PC-9 (cell line): ENCODE measurements around the gene SERTAD4. TPM values are rescaled to one million over a fixed set of nuclear protein-coding genes. Genes with fewer than 3 reads are reported as not detected.

Source experiments
- BruUV-seq: library from RNA; stranded (reverse); fragments of 400-500 nt; replicated peaks from 2 replicates; lab custom pipeline; 2021; lab: Mats Ljungman, UMichigan
- CTCF ChIA-PET: fragments of 300-600 bp; sonication (Branson Sonifier 250); formaldehyde crosslinking; loops from one replicate; lab custom pipeline; 2022; ENCODE audit warnings: antibody characterized with exemption; lab: Charles Lee
- POLR2A ChIA-PET: fragments of 300-600 bp; sonication (Branson Sonifier 250); formaldehyde crosslinking; loops from one replicate; lab custom pipeline; 2022; ENCODE audit warnings: antibody characterized with exemption; ENCODE audit not compliant: unreplicated experiment; lab: Charles Lee
- DNase-seq, 2 experiments: peaks; one replicate each; pipeline versions ENCODE4 v3.0.0 to v3.0.0-alpha.2; 2015 to 2022; ENCODE audit warnings: mixed read lengths in 1 of 2
- H2AFZ ChIP-seq: fragments of 200-600 bp; sonication (generic); 2 replicates; pipeline ENCODE4 v1.8.1; 2017; ENCODE audit warnings: antibody characterized with exemption
- H3F3A ChIP-seq: fragments of 200-600 bp; sonication (generic); 2 replicates; pipeline ENCODE4 v1.8.1; 2017; ENCODE audit warnings: antibody characterized with exemption, mild to moderate bottlenecking, low read depth; ENCODE audit not compliant: insufficient read depth
- H3K27ac ChIP-seq: fragments of 200-600 bp; sonication (generic); 2 replicates; pipeline ENCODE4 v1.6.1; 2016; ENCODE audit warnings: mixed run types
- H3K27me3 ChIP-seq: fragments of 200-600 bp; sonication (generic); 2 replicates; pipeline ENCODE4 v1.6.1; 2016; ENCODE audit warnings: low read depth, mixed run types; ENCODE audit not compliant: insufficient read depth
- H3K36me3 ChIP-seq: fragments of 200-600 bp; sonication (generic); 2 replicates; pipeline ENCODE4 v1.6.1; 2016; ENCODE audit warnings: low read depth, mixed run types
- H3K4me1 ChIP-seq: fragments of 200-600 bp; sonication (generic); replicated peaks from 2 replicates; pipeline ENCODE4 v1.6.1; 2016; ENCODE audit warnings: mixed run types; ENCODE audit not compliant: insufficient read depth
- H3K4me2 ChIP-seq: fragments of 200-600 bp; sonication (generic); 2 replicates; pipeline ENCODE4 v1.6.1; 2017; ENCODE audit warnings: mixed run types
- H3K4me3 ChIP-seq: fragments of 200-600 bp; sonication (generic); 2 replicates; pipeline ENCODE4 v1.6.1; 2016; ENCODE audit warnings: mixed run types
- H3K79me2 ChIP-seq: fragments of 200-600 bp; sonication (generic); 2 replicates; pipeline ENCODE4 v1.6.1; 2017; ENCODE audit warnings: low read depth, mixed run types
- H3K9me2 ChIP-seq: fragments of 200-600 bp; sonication (generic); 2 replicates; pipeline ENCODE4 v1.8.1; 2017; ENCODE audit warnings: mild to moderate bottlenecking; ENCODE audit not compliant: insufficient read depth
- H3K9me3 ChIP-seq: fragments of 200-600 bp; sonication (generic); 2 replicates; pipeline ENCODE4 v1.8.1; 2016; ENCODE audit warnings: low read depth; ENCODE audit not compliant: insufficient read depth
- H4K20me1 ChIP-seq: fragments of 200-600 bp; sonication (generic); 2 replicates; pipeline ENCODE4 v1.8.1; 2017; ENCODE audit not compliant: insufficient read depth
- CTCF ChIP-seq: fragments of 200-600 bp; sonication (generic); conservative IDR thresholded peaks from 2 replicates; pipeline ENCODE4 v1.6.1; 2017; ENCODE audit warnings: mixed run types, antibody characterized with exemption, mild to moderate bottlenecking, moderate library complexity
- EZH2 ChIP-seq: fragments of 200-600 bp; sonication (generic); IDR thresholded peaks from 2 replicates; pipeline ENCODE4 v1.8.0; 2017; ENCODE audit warnings: antibody characterized with exemption, low read depth
- intact Hi-C: fragments of 100-400 bp; cut with micrococcal nuclease; formaldehyde crosslinking; loops from one replicate; pipeline ENCODE4 v1.10.0; 2022; ENCODE audit not compliant: unreplicated experiment
- total RNA-seq: library from RNA; stranded (reverse); gene quantifications from 2 replicates; pipeline ENCODE4 v1.2.3, GENCODE V29; 2021

SERTAD4 gene
- total RNA-seq, 1 experiment from 2014 or later: 22.6 TPM

GRCh38 chr1:210228158-210228557 lies 4.4 kb upstream of the SERTAD4 start:
- CTCF ChIA-PET: no interaction called here
- Histone ChIP-seq H3K4me1 (peaks cover 11% of the 10 kb centered on the region), H3K9me3 (no peaks in the 10 kb centered on the region), H3K4me3 (no peak overlapping the region), H3F3A (peaks cover under 1% of the 10 kb centered on the region; the same call in 1 of the 2 replicates), H3K4me2 (no peak overlapping the region), H2AFZ (no peak overlapping the region), H3K27ac (no peak overlapping the region), H3K79me2 (no peaks in the 10 kb centered on the region), H3K36me3 (no peaks in the 10 kb centered on the region), H4K20me1 (no peaks in the 10 kb centered on the region), H3K9me2 (no peaks in the 10 kb centered on the region; the same call in 1 of the 2 replicates), H3K27me3 (no peaks in the 10 kb centered on the region)
- no TSS peak for BruUV-seq
- no peak for TF ChIP-seq CTCF
- no peak for TF ChIP-seq EZH2
- POLR2A ChIA-PET: no interaction called here
- no peak for DNase-seq
- intact Hi-C loops: no loop called here

- Histone ChIP-seq H3K27ac (no peak overlapping the region), H3K9me3 (no peaks in the 10 kb centered on the region), H3K36me3 (no peaks in the 10 kb centered on the region), H3K4me3 (no peak overlapping the region), H3K4me1 (peaks cover 21% of the 10 kb centered on the region), H3F3A (peaks cover 18% of the 10 kb centered on the region), H4K20me1 (no peaks in the 10 kb centered on the region), H3K27me3 (no peaks in the 10 kb centered on the region), H3K4me2 (no peak overlapping the region), H2AFZ (no peak overlapping the region), H3K79me2 (no peaks in the 10 kb centered on the region; the same call in 1 of the 2 replicates), H3K9me2 (no peaks in the 10 kb centered on the region; the same call in 1 of the 2 replicates)
- DNase-seq: no peak
- no peak for TF ChIP-seq EZH2
- TF ChIP-seq CTCF: no peak
- BruUV-seq: no TSS peak
- CTCF ChIA-PET: interaction anchor here (0.6 kb wide), 1 partner anchor 62 kb away, joined by 4 read pairs; no protein-coding TSS in a partner anchor
- POLR2A ChIA-PET: interaction anchor here (0.6 kb wide), 1 partner anchor 63 kb away, joined by 7 read pairs; no protein-coding TSS in a partner anchor
- intact Hi-C loops: loop anchor here (10.0 kb wide), 1 partner anchor 335 kb away; no protein-coding TSS in a partner anchor
Measured at GRCh38 chr1:210230149-210230695, 2.4 kb upstream of the SERTAD4 start.

GRCh38 chr1:210231846-210232510 lies 618 bp upstream of the SERTAD4 start:
- DNase-seq: no peak
- peaks cover 30% of the 10 kb centered on the region for H3K4me1 ChIP-seq
- H4K20me1 ChIP-seq: no peaks in the 10 kb centered on the region
- peak overlapping the region; percentile 66; the same call in 1 of the 2 replicates for H3K4me3 ChIP-seq
- no TSS peak for BruUV-seq
- no peaks in the 10 kb centered on the region for H3K9me3 ChIP-seq
- no peaks in the 10 kb centered on the region for H3K36me3 ChIP-seq
- no peaks in the 10 kb centered on the region; the same call in 1 of the 2 replicates for H3K79me2 ChIP-seq
- no peaks in the 10 kb centered on the region; the same call in 1 of the 2 replicates for H3K9me2 ChIP-seq
- peaks cover 23% of the 10 kb centered on the region for H3F3A ChIP-seq
- TF ChIP-seq EZH2 (no peak), CTCF (no peak)
- POLR2A ChIA-PET: interaction anchor here (0.6 kb wide), 3 partner anchors 9 to 78 kb away, joined by 5 to 7 read pairs (median 6); no protein-coding TSS in a partner anchor
- CTCF ChIA-PET: interaction anchor here (0.6 kb wide), 3 partner anchors 21 to 143 kb away, joined by 3 to 7 read pairs (median 6); no protein-coding TSS in a partner anchor
- intact Hi-C loops: loop anchor here (1.0 to 10.0 kb wide), 4 partner anchors 43 to 337 kb away; no protein-coding TSS in a partner anchor
- H2AFZ ChIP-seq: peak overlapping the region; percentile 69; the same call in 1 of the 2 replicates
- no peaks in the 10 kb centered on the region for H3K27me3 ChIP-seq
- peak overlapping the region; percentile 87 for H3K4me2 ChIP-seq
- no peak overlapping the region for H3K27ac ChIP-seq
